A549 (cell line): ENCODE measurements around the gene NSUN3.

Experiments
- CTCF ChIP-seq: fragments of >200 bp; sonication (Bioruptor Twin); formaldehyde crosslinking; IDR thresholded peaks from 3 replicates; pipeline ENCODE4 v1.5.1; 2016
- EP300 ChIP-seq, 2 experiments: fragments of >200 bp; sonication (Bioruptor Twin); formaldehyde crosslinking; IDR thresholded peaks; 2 replicates in 1 of 2; 3 replicates in 1 of 2; pipeline ENCODE4 v1.6.1; 2016 to 2017
- MYC ChIP-seq: IDR thresholded peaks from 2 replicates; pipeline ENCODE4 v1.6.1; 2012; ENCODE audit warnings: mild to moderate bottlenecking, inconsistent platforms, low read length, improper control_type of control experiment, borderline replicate concordance
- NFE2L2 ChIP-seq: fragments of 150-350 bp; conservative IDR thresholded peaks from 2 replicates; pipeline ENCODE4 v1.6.1; 2014; ENCODE audit warnings: low read length
- POLR2A ChIP-seq: IDR thresholded peaks from 2 replicates; pipeline ENCODE4 v1.6.1; 2012; ENCODE audit warnings: mild to moderate bottlenecking, low read length
- TP53 ChIP-seq: fragments of 250-450 bp; sonication (Bioruptor Pico); IDR thresholded peaks from 2 replicates; pipeline ENCODE4 v1.5.0; 2021; ENCODE audit warnings: mild to moderate bottlenecking, moderate library complexity
- ZFP36 ChIP-seq: fragments of 450-650 bp; IDR thresholded peaks from 2 replicates; pipeline ENCODE4 v1.6.1; 2014; ENCODE audit warnings: borderline replicate concordance; ENCODE audit not compliant: partially characterized antibody

GRCh38 chr3:94176988-94177745, 114.3 kb downstream of the NSUN3 start:
- TF ChIP-seq POLR2A (no peak), NFE2L2 (no peak), MYC (no peak), CTCF (no peak), EP300 (IDR thresholded peaks at IDR 0.05) (no peak), TP53 (CRISPR knock-in tag) (no peak), ZFP36 (no peak)
